ENCODE results near the gene ECT2L. TPM values are rescaled to one million over a fixed set of nuclear protein-coding genes. Genes with fewer than 3 reads are reported as not detected.

Gene ECT2L
- total and polyA plus RNA-seq, 8 donors = 0.08 to 0.18 TPM; not detected in 6

DNA sequence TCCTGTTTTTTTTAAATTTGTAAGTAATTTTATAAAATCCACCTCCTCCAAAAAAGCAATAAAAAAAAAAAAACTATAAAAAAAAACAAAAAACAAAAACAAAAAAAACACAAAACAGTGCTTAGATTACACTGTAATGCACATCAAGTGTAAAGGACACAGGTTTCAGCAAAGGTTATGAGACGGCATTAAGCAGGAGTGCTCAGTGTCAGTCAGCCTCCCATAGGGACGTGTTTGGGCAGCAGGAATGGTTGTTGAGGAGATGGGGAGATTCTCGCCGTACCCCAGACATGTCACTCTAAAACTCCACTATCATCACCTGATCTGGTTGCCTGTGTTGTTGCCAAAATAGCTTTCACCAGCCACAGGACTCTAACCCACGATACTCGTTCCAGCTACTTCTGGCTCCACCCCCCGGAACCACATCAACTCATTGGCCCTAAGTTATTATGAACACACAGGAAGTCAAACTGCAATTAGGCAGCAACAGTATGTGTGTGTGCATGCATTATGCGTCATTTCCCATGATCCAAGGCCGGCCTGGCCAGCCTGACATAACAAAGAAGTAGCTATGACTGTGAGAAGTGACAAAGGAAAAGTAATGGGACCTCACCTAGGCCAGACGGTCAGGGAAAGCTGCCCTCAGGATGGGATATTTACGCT lies 28.7 kb downstream of the ECT2L start:
- peak in 1 of 2 donors; percentile 20 for DNase-seq
- Histone ChIP-seq H3K36me3 (no peaks in the 10 kb centered on the region), H3K4me1 (no peaks in the 10 kb centered on the region), H3K4me3 (no peak overlapping the region), H3K27me3 (no peaks in the 10 kb centered on the region), H3K27ac (no peak overlapping the region), H3K9me3 (no peaks in the 10 kb centered on the region)
- intact Hi-C loops (cut with DNase I; ENCODE audit: low total_unique reads) = no loop called here
- TF ChIP-seq POLR2A (IDR thresholded peaks at IDR 0.05) = no peak
- 82 to 90% (median 85%) methylated on average over 11 of the region's 11 CpGs for WGBS, 5 donors

DNA sequence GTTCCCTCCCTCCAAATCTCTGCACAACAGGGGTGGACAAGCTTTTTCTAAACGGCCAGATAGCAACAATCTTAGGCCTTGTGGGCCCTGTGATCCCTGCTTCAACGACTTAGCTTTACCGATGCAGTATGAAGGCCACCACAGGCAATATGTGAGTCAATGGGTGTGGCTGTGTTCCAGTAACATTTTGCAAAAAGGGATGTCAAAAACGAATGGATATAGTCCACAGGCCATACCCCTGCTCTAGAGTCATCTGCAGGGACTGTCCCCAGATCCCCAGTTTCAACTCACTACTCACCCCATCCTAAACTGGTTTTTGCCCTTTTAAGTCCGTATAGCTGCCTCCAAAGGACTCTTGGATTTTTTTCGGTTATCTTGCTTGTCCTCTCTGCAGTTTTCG lies 34.4 kb downstream of the ECT2L start:
- no peak for TF ChIP-seq EP300 (IDR thresholded peaks at IDR 0.05)
- no peak for TF ChIP-seq POLR2A (IDR thresholded peaks at IDR 0.05)
- TF ChIP-seq POLR2AphosphoS5 (IDR thresholded peaks at IDR 0.05) = no peak
- no peak for TF ChIP-seq CTCF (IDR thresholded peaks at IDR 0.05)
- Histone ChIP-seq H3K4me1 (peaks cover 0 to 15% (median 4%) of the 10 kb centered on the region in 4 donors), H3K27ac (no peak overlapping the region), H3K27me3 (no peaks in the 10 kb centered on the region), H3K36me3 (no peaks in the 10 kb centered on the region), H3K4me3 (no peak overlapping the region), H3K9me3 (no peaks in the 10 kb centered on the region)
- intact Hi-C loops (cut with DNase I; ENCODE audit: low total_unique reads) = no loop called here
- WGBS, 5 donors = 74 to 84% (median 83%) methylated on average over 7 of the region's 7 CpGs
- no peak for DNase-seq

- Histone ChIP-seq H3K4me3 (no peak overlapping the region), H3K27ac (no peak overlapping the region), H3K4me1 (peaks cover 0 to 15% (median 4%) of the 10 kb centered on the region in 4 donors), H3K9me3 (no peaks in the 10 kb centered on the region), H3K27me3 (no peaks in the 10 kb centered on the region), H3K36me3 (no peaks in the 10 kb centered on the region)
- intact Hi-C loops (cut with DNase I; ENCODE audit: low total_unique reads) = no loop called here
- no peak for TF ChIP-seq POLR2AphosphoS5 (IDR thresholded peaks at IDR 0.05)
- TF ChIP-seq EP300 (IDR thresholded peaks at IDR 0.05) = no peak
- no peak for TF ChIP-seq POLR2A (IDR thresholded peaks at IDR 0.05)
- no peak for TF ChIP-seq CTCF (IDR thresholded peaks at IDR 0.05)
- DNase-seq = no peak
- WGBS, 5 donors = 96 to 100% (median 96%) methylated on average over 2 of the region's 2 CpGs
These were observed 36.3 kb downstream of the ECT2L start for GRCh38 chr6:138832182-138832581.

DNA sequence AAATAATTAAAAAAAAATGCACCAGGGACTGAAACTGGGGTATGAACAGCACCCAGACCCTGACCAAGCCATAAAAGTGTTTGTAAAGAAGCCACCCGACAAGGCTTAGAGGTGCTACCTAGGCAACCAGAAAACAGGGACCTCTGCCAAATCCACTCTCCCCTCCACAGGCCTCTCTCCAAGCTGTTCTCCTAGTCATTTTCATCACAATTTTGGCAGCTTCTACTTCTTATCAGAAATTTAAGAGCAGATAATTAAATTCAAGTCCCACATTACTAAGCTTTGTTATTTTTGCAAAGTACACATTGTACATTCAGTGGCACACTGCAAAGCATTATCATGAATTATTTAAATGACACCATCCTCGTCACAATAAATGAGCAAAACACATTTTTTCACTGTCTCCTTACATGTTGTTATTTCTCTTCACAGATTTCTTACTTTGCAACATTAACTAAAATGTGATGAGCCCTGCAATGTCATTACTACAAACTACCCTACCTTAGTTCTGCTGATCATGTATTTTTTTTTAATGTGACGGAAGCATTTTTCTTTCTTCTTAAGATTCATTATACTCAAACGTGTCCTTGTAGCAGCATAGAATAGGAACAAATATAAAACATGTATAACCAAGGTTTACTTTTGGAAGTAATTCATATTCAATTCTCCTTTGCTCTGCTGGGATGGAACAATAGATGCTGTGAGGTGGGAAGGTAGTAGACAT lies 38.1 kb downstream of the ECT2L start:
- no peaks in the 10 kb centered on the region for H3K36me3 ChIP-seq
- H3K4me1 ChIP-seq = peaks cover 0 to 15% (median 4%) of the 10 kb centered on the region in 4 donors
- H3K27me3 ChIP-seq = no peaks in the 10 kb centered on the region
- 42 to 56% (median 46%) methylated on average over 4 of the region's 4 CpGs for WGBS, 5 donors
- no peak overlapping the region for H3K4me3 ChIP-seq
- DNase-seq = peak; percentile 29 to 78
- H3K9me3 ChIP-seq = no peaks in the 10 kb centered on the region
- no peak overlapping the region for H3K27ac ChIP-seq
- TF ChIP-seq POLR2AphosphoS5 (IDR thresholded peaks at IDR 0.05) = no peak
- TF ChIP-seq EP300 (IDR thresholded peaks at IDR 0.05) = no peak
- no peak for TF ChIP-seq POLR2A (IDR thresholded peaks at IDR 0.05)
- TF ChIP-seq CTCF (IDR thresholded peaks at IDR 0.05) = no peak
- intact Hi-C loops (cut with DNase I; ENCODE audit: low total_unique reads) = no loop called here

GRCh38 chr6:138837246-138837645 lies 41.4 kb downstream of the ECT2L start:
- H3K36me3 ChIP-seq = no peaks in the 10 kb centered on the region
- intact Hi-C loops (cut with DNase I; ENCODE audit: low total_unique reads) = no loop called here
- no peak overlapping the region for H3K27ac ChIP-seq
- no peak for DNase-seq
- H3K9me3 ChIP-seq = no peaks in the 10 kb centered on the region
- no peak overlapping the region for H3K4me3 ChIP-seq
- H3K4me1 ChIP-seq = peaks cover 0 to 15% (median 4%) of the 10 kb centered on the region in 4 donors
- 89 to 95% (median 92%) methylated on average over 6 of the region's 6 CpGs for WGBS, 5 donors
- TF ChIP-seq POLR2A (IDR thresholded peaks at IDR 0.05) (no peak), POLR2AphosphoS5 (IDR thresholded peaks at IDR 0.05) (no peak), CTCF (IDR thresholded peaks at IDR 0.05) (no peak), EP300 (IDR thresholded peaks at IDR 0.05) (no peak)
- no peaks in the 10 kb centered on the region for H3K27me3 ChIP-seq
